Hematopoietic multipotent progenitor cell treated with erythropoietin and hydrocortisone succinate and interleukin-3 and kit ligand, for 17 days (in vitro differentiated cells): ENCODE results near the gene PCK1.

ENCODE experiments used
- DNase-seq: peaks from one replicate; pipeline ENCODE4 v3.0.0-alpha.2; 2015; ENCODE audit warnings: low spot score

PCK1 gene

DNA sequence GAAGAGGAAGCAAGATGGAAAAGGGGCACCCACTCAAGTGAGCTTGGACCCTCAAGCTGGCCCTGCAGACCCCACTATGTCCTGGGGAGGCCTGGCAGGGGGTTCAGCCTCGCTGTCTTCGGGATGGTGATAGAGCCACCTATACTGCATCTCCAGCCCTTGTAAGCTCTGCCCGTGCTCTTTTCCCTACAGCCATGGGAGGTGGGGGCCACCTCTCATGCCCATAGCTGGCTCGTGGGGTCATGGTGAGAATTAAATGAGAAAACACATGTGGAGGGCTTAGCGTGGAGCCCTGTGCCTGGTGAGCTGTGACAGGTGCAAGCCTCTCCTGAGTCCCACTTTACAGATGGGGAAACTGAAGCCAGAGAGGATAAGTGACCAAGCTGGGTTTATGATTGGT lies 27.7 kb downstream of the PCK1 start:
- no peak for DNase-seq

DNA sequence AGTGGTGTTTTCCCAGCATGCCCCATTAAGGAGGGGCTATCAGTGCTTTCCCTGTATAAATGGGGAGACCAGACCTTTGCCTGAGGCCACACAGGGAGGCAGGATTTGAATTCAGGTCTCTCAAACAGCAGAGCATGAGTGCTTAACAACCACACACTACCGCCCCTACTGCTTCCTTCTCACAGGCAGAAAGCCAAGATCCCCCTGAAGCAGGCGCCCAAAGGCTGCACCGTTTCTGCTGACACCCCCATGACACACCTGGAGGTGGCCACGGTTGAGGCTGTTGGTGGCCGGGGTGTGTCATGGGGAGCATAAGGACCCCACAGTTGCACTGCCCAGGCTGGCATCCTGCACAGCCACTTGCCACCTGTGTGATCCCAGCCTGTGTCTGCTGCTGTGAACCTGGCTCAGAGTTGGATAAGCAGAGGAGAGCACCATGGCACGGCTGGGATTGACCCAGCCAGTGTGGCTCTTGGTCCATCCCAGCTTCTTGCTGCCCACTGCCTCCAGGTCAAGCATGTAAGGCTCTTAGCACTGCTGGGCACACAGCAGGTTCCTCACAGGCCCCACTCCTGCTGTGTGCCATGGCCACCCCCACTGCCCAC lies 28.3 kb downstream of the PCK1 start:
- no peak for DNase-seq

DNA sequence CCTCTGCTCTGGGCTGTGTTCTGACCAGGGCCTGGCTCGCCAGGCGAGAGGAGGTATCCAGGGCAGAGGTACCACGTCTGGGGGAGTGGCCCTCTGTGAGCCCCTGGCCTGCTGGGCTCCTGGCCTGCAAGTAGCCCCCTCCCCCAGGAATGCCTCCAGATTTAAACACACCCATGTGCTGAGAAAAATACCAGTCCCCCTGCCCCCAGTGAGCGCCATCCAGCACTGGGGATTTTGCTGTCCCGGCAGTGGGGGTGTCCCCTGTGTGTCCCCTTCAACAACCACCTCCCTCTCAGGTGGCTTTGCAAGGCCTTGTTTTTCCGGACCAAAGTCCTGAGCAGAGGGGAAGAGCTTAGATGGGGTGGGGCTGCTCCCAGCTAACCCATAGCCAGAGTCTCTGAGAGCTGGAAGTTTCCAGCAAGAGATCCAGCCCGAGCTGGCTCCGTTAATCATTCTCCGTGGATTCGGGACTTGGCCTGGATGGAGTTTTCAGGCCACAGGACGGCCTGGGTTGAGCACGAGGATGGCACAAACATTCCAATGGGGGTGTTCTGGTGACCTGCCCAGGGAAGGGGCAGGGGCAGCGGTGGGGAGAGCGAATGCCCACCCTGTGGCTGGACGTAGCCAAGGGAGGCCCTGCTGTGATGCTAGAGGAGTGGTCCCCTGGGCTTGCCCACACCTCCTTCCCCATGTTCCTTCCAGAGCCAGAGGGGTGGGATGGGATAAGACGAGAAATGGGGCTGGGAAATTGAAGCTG lies 29.0 kb downstream of the PCK1 start:
- DNase-seq, result no peak

DNA sequence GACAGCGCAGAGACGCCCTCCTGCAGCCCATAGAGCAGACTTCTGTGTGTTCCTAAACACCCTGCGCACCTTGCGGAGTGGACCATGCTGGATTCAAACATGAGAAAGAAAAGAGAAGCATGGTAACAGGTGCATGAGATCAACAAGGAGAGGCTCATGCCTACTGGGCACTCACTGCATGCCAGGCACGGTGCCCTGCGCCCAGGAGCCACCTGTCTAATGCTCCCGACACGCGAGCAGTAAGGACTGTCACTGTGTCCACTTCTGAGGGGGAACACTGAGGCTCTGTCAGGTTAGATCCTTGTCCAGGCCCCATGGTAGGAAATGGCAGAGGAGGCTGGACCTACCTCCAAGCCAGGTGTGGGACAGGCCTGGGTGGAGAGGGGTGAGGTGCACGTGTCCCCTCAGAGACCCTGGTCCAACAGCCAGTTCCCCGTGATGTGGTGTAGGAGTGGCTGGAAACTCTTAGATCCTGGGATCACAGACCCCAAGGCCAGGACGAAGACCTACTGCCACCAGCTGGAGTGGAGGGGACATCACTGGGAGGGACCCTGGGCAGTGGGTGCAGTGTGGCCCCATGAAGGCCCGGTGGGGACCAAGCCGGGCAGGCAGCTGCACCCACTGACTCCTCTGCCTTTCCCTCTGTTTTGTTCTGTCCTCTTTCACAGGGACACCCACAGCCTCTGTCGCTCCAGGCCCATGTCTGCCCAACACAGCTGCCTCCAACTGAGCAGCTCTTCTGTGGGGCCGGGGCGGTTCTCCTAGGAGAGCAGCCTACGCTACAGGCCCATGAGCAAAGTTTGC lies 29.8 kb downstream of the PCK1 start:
- DNase-seq, result no peak

DNA sequence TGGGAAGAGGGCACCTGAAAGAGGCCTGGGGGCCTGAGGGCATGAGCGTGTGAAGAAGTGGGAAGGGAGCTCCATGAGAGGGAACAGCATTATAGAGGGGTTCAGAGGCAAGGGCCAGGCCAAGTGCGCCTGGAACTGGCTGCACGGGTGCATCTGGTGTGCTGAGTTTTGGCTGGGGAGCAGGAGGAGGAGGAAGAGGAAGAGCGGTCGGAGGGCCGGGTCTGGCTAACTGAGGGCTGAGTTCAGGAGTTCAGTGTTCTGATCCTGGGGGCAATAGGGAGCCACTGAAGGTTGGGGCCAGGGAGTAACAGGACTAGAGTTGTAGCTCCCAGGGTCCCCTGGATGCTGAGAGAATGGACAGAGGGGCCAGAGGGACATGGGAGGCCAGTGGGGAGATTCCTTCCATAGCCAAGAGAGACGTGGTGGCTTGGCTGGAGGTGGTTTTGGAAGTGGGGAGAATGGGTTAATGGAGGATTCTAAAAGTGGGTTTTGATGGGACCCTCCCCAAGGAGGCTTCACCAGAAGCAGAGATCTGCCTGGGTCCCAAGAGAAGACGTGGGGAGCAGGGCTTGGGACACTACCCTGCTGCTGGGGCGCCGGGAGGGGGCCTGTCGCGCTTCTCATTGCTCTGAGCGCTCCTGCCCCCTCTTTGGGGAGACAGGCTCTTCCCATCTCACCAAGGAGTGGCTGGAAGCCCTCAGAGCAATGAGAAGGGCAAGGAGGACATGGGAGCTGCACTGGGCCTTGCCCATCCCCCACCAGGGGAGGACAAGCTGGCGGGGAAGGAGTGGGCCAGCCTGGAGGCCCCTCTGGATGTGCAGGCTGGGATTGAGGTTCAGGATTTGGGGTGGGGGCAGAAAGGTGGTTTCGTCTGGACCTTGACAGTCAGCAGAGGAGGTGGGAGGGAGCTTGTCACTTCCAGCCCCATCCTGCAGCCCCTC lies 30.6 kb downstream of the PCK1 start:
- no peak for DNase-seq

DNA sequence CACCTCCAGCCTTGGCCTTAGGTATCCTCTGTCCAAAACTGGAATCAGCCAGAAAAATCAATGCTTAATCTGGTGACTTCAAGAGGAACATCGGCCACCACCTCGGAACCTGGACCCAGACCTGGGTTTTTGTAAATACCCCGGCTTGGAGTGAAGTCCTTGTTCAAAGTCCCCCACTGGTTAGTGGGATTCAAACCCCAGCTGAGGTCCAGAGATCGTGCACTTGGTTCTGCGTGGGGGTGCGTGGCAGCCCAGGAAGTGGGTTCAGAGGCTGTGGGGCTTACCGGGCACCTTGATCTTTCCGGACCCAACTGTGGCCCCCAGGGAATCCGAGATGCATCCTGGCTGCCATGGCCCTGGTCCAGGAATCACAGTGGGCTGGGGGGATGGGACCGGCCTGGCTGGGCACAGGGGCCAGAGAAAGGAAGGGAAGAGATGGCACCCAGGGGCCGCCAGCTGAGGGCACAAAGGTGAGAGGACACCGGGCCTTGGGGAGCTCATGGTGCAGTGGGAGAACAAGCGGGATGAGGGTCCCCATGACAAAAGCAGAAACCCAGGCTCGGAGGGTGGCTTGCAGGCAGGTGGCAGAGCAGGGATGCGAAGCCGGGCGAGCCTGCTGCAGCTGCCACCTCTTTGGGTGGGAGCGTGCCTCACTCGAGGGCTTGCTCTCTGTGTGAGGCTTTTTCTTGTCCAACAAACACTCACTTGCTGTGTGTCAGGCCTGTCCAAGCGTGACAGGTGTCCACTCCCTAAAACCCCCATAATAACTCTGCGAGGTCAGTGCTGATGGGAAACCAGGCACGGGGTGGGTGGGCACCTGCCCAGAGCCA lies 31.6 kb downstream of the PCK1 start:
- DNase-seq, result no peak

DNA sequence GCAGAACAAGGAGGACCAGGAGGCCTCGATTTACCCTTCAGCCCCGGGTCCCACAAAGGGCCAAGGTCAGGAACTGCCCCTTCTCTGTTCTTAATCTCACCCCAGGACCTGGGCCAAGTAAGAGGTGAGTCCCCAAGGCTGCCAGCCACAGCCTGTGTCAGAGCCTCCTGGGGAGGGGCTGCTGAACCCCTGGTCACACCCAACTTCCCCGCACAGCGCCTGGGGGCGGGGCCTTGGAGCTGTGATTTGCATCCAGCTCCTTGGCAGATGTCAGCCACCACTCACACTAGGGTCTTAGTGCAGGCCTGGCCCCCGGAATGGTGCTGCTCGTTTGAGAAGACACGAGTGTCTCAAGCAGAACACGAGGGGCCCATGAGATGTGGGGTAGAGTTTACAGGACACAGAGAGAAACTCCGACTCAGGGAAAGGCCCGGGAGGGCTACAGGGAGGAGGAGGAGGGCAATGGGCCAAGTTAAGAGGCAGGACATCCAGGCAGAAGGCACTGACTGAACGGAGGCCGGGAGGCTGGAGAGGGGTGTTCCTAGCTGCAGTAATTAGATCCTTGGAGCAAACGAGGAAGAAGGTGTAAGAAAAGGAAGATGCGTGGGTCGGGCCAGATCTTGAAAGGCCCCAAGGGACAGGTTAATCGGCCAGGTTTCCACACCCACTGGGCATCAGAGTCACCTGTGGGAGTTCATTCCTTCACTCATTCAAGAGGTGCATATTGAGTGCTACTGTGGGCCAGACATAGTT lies 32.4 kb downstream of the PCK1 start:
- DNase-seq, result no peak

DNA sequence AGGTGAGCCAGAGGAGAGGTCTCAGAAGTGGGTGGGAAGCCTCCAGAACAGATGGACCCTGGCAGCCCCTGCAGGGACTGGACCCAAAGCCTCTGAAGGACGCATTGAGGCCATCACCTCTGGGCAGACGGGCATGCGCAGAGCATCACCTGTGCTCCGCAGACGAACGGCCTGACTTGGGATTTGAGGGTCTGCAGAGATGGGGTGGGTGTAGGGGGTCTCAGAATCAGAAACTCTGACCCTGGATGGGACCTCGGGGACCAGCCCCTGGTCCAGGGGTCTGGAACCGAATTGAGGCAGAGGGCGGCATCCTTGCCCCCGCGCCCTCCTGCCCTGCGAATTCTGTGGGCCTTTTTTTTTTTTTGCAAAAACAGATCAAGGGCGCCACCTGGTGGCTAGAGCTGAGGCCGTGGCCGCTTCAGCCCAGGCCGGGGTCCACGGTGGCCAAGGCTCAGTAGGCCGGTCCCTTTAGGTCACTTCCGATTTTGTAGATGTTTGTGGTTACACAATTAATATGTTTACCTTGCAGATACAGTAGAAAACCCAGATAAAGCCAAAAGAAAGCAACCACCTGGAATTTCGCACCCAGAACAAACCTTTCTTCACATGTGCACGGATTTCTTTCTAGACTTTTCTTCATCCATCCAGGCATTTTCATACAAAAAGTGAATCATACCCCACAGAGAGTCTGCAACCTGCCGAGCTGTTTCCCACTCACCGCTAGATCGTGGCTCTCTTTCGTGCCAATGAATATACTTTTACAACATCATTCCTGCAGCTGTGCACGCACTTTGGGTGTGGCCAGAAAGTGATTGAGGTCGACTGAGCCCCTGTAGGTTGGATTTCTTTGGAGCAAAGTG lies 33.4 kb downstream of the PCK1 start:
- DNase-seq, result peak; percentile 60

DNA sequence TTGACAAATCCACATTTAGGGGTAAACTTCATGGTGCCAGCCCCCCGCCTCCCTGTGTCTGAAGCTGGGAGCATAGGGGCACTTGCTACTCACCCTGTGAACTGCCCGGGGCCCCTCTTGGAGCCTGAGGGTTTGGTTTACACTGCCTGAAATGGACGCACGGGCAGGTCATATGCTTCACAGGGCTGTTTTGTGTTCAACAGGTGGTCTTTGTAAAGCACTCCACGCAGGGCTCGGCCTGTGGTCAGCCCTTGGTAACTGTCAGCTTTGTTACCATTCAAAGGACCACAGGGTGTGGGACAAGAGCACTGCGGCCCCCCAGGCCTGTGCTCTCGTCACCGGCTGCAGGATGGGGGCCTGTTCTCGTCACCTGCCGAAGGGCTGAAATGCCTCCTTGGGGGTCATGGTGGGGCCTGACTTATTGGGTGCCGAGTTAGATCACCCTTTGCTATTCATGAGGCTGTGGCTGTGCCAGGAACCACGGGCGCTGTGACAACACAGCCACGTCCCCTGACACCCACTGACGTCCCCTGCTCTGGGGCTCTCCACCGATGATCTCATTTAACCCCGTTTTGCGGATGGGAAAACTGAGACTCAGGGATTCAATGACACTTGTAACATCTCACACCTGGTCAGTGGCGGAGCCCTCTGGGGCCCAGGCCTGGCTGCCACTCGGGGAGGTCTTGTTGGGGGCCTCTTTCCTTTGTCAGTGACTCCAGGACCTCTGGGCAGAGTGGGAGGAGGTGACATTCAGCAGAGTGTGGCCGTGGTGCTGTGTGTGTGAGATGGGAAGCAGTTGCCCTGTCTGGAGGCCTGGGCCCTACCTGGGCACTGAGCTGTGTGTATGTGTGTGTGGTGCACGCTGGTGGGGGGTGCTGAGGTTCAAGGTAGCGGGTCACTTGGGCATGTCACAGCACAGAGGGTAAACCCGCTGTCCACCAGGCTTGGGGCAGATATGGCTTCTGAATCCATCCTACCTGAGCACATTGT lies 34.4 kb downstream of the PCK1 start:
- no peak for DNase-seq

DNA sequence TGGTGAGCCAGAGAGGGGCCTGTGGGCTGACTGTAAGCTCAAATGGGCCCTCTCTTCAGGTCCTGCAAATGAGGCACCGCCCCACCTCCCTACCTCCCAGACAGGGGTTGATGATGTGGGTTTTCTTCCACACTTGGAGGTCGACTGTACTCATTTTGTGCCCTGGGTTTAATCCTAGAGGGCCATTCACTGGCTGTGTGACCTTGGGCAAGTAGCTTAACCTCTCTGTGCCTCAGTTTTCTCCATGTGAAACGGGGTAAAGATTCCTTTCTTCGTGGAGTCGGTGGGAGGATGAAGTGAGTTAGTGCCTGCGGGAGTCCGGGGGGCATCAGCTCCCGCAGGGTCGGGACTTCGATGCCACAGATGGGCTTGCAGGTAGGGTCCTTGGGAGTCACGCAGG lies 35.4 kb downstream of the PCK1 start:
- DNase-seq, result no peak

DNA sequence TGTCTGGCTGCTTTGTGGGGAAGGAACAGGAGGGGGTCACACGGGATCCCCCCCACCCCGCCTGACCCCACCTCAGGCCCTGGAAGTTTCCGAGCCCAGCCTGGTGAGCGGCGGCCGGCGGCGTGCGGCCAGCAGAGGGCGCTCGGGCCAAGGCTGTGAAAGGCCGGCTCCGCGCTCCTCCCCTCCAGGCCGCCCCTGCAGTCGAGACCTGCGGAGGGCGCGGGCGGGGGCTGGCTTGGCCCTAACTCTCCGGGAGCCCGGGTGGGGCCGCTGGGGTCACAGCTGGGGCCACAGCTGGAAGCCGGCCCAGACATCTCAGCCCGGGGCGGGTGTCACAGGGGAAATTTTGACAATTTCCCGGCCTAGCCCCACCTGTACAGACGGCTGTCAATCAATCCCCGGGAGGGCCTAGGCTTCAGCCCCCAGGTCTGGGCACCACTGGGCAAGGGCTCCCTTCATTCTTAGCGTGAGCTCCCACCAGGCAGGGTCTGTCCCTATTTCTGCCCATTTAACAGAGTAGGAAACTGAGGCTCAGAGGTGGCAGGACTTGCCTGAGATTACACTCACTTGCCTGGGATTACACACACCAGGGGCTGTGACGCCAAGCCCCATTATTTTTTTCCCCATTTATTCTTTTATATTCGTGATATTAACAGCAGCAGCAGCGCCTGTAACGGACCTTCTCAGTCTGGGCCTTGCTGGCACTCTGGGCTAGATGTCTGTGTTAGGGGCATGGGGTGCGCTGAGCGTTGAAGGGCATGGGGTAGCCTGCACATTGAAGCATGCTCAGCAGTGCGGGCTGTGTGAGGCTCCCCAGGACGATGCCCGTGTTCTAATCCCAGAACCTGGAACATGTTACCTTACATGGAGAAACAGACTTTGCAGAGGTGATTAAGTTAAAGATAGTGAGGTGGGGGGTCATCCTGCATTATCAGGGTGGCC lies 36.4 kb downstream of the PCK1 start:
- DNase-seq, result peak; percentile 53

DNA sequence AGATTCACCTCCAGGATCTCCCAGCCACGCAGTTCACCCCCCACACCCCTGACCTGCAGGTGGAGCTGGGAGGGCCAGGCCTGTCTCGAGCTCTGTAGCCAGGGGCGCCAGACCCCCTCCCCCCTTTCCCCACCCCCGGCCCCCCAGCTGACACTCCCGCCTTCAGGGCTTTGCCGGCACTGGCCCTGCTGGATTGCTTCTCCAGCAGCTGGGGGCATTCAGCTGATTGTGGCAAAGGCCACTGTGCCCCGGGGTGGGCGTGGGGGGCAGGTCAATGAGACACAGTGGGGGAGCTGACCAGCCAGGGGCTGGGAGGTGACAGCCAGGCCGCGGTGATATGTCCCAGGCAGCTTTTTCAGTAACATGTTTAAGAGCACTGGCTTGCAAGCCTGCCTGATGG lies 37.1 kb downstream of the PCK1 start:
- no peak for DNase-seq

DNA sequence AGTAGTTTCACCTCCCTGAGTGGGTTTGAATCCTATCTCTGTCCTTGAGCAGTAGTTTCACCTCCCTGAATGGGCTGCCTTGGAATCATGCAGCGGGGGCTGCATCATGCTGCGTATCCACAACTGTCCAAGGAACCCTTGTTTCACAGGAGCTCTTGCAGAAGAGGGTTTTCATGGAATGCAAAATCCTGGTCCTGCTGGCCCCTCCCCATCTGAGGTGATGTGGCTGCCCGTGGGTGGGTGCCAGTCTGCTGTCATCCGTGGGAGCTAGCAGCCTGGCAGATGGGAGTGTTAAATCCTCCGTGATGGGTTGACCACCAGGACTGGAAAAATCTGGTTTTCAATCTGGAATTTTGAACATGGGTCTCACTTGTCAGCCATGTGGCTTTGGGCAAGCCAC lies 37.6 kb downstream of the PCK1 start:
- DNase-seq, result no peak

DNA sequence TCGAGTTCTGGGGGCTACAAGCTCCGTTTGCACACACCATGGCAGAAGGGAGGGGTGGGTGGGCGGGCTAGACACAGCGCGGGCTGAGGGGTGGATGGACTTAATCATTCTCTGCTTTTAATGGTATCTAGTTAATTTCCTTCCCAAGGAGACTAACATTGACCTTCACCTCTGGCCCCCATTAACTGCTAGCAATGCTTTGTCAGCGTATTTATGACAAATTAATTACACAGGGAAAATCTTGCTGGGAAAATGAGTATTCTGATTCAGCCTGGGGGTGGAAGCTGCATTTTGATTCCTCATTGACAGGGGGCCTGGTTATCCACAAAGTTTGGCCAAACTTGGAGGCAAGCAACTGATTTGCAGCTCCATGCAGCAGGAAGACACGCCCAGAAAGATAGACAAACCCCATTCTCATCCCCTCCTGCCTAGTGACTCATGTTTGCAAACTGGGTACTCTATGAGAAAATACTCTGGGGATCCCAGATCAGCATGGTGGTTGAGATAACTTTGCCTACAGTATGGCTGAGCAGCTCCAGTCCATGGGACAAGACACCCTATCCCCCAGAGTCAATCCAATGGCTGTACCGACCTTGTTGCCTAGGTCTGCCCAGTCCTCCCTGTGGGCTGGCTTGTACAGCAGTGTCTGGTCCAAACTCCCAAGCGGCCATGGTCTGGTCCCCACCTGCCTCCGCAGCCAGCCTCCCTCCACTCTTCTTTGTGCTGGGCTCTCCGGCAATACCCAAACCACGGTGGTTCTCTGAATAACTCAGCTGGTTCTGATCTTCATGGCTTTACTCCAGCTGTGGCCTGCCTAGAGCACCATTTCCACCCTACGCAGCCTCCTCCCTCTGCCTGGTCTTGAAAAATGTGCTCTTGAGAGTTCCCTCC lies 39.7 kb downstream of the PCK1 start:
- DNase-seq, result no peak

DNA sequence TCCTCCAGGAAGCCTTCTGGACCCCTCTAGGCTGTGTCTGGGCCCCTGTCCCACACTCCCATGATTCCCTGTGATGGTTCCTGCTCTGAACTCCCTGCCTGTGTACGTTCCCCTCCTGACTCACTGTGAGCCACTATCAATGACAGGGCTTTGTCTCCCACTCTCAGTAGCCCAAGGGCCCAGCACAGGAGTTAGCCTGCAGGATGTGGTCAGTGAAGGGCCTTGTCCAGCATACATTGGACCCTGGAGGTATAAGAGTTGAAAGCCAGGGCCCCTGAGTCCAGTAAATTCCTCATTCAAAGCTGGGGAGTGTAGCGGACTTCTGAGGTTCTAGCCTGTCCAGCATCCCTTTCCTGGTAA lies 40.3 kb downstream of the PCK1 start:
- no peak for DNase-seq

DNA sequence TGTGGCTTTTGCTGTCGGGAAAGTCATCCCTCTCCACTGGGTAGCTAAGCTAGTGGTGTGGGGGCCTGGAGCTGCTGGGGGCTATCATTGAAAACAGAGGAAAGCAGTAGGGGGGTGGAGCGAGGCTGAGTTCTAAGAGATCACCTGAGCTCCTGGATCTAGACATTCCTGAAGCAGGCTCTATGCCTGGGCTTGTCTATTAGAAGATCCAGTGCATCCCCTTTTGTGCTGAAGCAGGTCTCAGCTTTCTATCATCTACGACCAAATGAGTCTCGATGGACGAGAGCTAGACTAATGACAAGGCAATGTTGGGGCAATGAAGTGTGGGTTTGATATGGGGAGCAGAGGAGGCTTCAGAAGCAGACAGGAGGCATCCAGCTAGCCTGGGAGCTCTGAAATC lies 40.8 kb downstream of the PCK1 start:
- DNase-seq, result no peak
